GM12878 (cell line): ENCODE measurements around the gene MYH7B. TPM values are rescaled to one million over a fixed set of nuclear protein-coding genes. Genes with fewer than 3 reads are reported as not detected.

ENCODE experiments used
- ATAC-seq: fragments of 200-7000 bp; cut with Tn5 transposase; 3 replicates; pipeline ENCODE4 v1.9.1; 2020; ENCODE audit warnings: mild to moderate bottlenecking, moderate library complexity
- BruUV-seq: library from RNA; stranded (reverse); fragments of 400-500 nt; replicated peaks from 2 replicates; lab custom pipeline; 2021; lab: Mats Ljungman, UMichigan
- CTCF ChIA-PET: fragments of 300-600 bp; sonication (Branson Sonifier 250); formaldehyde crosslinking; extraction: SDS; loops from one replicate; lab custom pipeline; 2021; ENCODE audit warnings: inconsistent platforms; lab: Yijun Ruan, JAX
- POLR2A ChIA-PET: fragments of 350-600 bp; formaldehyde crosslinking; extraction: SDS; loops from one replicate; lab custom pipeline; 2021; ENCODE audit warnings: inconsistent platforms; lab: Charles Lee
- RAD21 ChIA-PET: fragments of 300-600 bp; sonication (Branson Sonifier 250); formaldehyde crosslinking; loops from one replicate; lab custom pipeline; 2023; ENCODE audit warnings: antibody characterized with exemption; ENCODE audit not compliant: unreplicated experiment; lab: Charles Lee
- SMC1A ChIA-PET: fragments of 300-600 bp; sonication (Branson Sonifier 250); formaldehyde crosslinking; loops from one replicate; lab custom pipeline; 2023; ENCODE audit not compliant: unreplicated experiment, uncharacterized antibody; lab: Charles Lee
- DNase-seq: peaks from one replicate; pipeline ENCODE4 v3.0.0-alpha.2; 2011; ENCODE audit warnings: low read depth, low spot score
- FAIRE-seq: peaks from 3 replicates; lab custom pipeline; 2011; peaks lifted over from hg19 to GRCh38; lab: Jason Lieb, UNC
- H2AFZ ChIP-seq: 2 replicates; pipeline ENCODE4 v1.6.0; 2011; ENCODE audit warnings: low read depth, low read length, control low read depth; ENCODE audit not compliant: control insufficient read depth
- H3K27ac ChIP-seq: 2 replicates; pipeline ENCODE4 v1.5.1; 2011; ENCODE audit warnings: control low read depth; ENCODE audit not compliant: control insufficient read depth, insufficient read depth
- H3K27me3 ChIP-seq, 2 experiments: replicated peaks in 1 of 2; 2 replicates each; pipeline versions ENCODE4 v1.6.0 to v1.6.1; 2011; ENCODE audit warnings: low read length in 1 of 2; ENCODE audit not compliant: control insufficient read depth in 2 of 2, insufficient read depth in 2 of 2
- H3K36me3 ChIP-seq, 2 experiments: 2 replicates each; pipeline ENCODE4 v1.5.1; 2011; ENCODE audit warnings: low read length in 1 of 2; ENCODE audit not compliant: control insufficient read depth in 2 of 2, insufficient read depth in 2 of 2
- H3K4me1 ChIP-seq: 2 replicates; pipeline ENCODE4 v1.6.1; 2011; ENCODE audit warnings: mild to moderate bottlenecking, low read length, moderate library complexity, mixed read lengths; ENCODE audit not compliant: control insufficient read depth, insufficient read depth
- H3K4me2 ChIP-seq: 2 replicates; pipeline ENCODE4 v1.6.0; 2011; ENCODE audit warnings: control low read depth; ENCODE audit not compliant: control insufficient read depth, insufficient read depth
- H3K4me3 ChIP-seq: fragments of 200-600 bp; sonication (generic); 2 replicates; pipeline ENCODE4 v1.5.1; 2016
- H3K79me2 ChIP-seq: 2 replicates; pipeline ENCODE4 v1.6.0; 2011; ENCODE audit warnings: low read length; ENCODE audit not compliant: control insufficient read depth, insufficient read depth
- H3K9ac ChIP-seq: 2 replicates; pipeline ENCODE4 v1.8.0; 2011; ENCODE audit warnings: low read length, control low read depth, mixed read lengths; ENCODE audit not compliant: control insufficient read depth, insufficient read depth
- H3K9me3 ChIP-seq: replicated peaks from 3 replicates; pipeline ENCODE4 v1.5.1; 2011; ENCODE audit warnings: mild to moderate bottlenecking, low read length; ENCODE audit not compliant: control insufficient read depth, insufficient read depth
- H4K20me1 ChIP-seq: 2 replicates; pipeline ENCODE4 v1.6.0; 2011; ENCODE audit not compliant: control insufficient read depth, insufficient read depth
- CHD1 ChIP-seq: IDR thresholded peaks from 2 replicates; pipeline ENCODE4 v1.6.1; 2012; ENCODE audit warnings: low read depth, low read length, improper control_type of control experiment
- CHD2 ChIP-seq: IDR thresholded peaks from 2 replicates; pipeline ENCODE4 v1.6.1; 2011; ENCODE audit warnings: low read depth, low read length, improper control_type of control experiment, borderline replicate concordance
- EGR1 ChIP-seq, 2 experiments: IDR thresholded peaks; 1 replicate in 1 of 2; 2 replicates in 1 of 2; pipeline ENCODE4 v1.6.1; 2011 to 2012; ENCODE audit warnings: low read depth in 2 of 2, low read length in 2 of 2, borderline replicate concordance in 1 of 2, mild to moderate bottlenecking in 1 of 2, moderate library complexity in 1 of 2
- FOXK2 ChIP-seq: fragments of 450-650 bp; IDR thresholded peaks from 2 replicates; pipeline ENCODE4 v1.6.1; 2017; ENCODE audit warnings: mild to moderate bottlenecking, moderate library complexity
- HSF1 ChIP-seq: fragments of 150-350 bp; IDR thresholded peaks from 2 replicates; pipeline ENCODE4 v1.6.1; 2014; ENCODE audit warnings: mild to moderate bottlenecking, low read depth, low read length
- KLF5 ChIP-seq: fragments of 450-650 bp; IDR thresholded peaks from 2 replicates; pipeline ENCODE4 v1.6.1; 2014; ENCODE audit warnings: mild to moderate bottlenecking; ENCODE audit not compliant: partially characterized antibody
- NBN ChIP-seq: fragments of 450-650 bp; IDR thresholded peaks from 2 replicates; pipeline ENCODE4 v1.6.1; 2016
- NKRF ChIP-seq: fragments of 450-650 bp; conservative IDR thresholded peaks from 2 replicates; pipeline ENCODE4 v1.6.1; 2017; ENCODE audit warnings: mild to moderate bottlenecking, moderate library complexity
- PBX3 ChIP-seq: IDR thresholded peaks from 2 replicates; pipeline ENCODE4 v1.6.1; 2011; ENCODE audit warnings: mild to moderate bottlenecking, low read depth, low read length, moderate library complexity; ENCODE audit not compliant: insufficient replicate concordance
- RBBP5 ChIP-seq: fragments of 200-600 bp; sonication (generic); conservative IDR thresholded peaks from 2 replicates; pipeline ENCODE4 v1.6.1; 2016
- SPI1 ChIP-seq: IDR thresholded peaks from 2 replicates; pipeline ENCODE4 v1.6.1; 2011; ENCODE audit warnings: low read depth, mild to moderate bottlenecking, low read length, moderate library complexity, borderline replicate concordance; ENCODE audit not compliant: insufficient read depth
- ZBTB4 ChIP-seq: fragments of 450-650 bp; formaldehyde crosslinking; IDR thresholded peaks from 2 replicates; pipeline ENCODE4 v1.4.0; 2022; ENCODE audit warnings: mild to moderate bottlenecking, moderate library complexity
- WGBS: methylation state at CpG from one replicate; pipeline ENCODE4 v1.1.6; 2016; ENCODE audit warnings: low lambda C conversion rate; ENCODE audit not compliant: insufficient replicate concordance, insufficient coverage; ENCODE audit errors: missing lambda C conversion rate; 5-methylcytosine and 5-hydroxymethylcytosine counted together
- in situ Hi-C: fragments of 300-500 bp; cut with MboI; formaldehyde crosslinking; loops from 9 replicates; pipeline ENCODE4 v1.14.3; 2018; ENCODE audit warnings: mixed read lengths
- intact Hi-C: fragments of 100-400 bp; cut with micrococcal nuclease; formaldehyde crosslinking; loops from one replicate; pipeline ENCODE4 v1.14.2; 2022; ENCODE audit not compliant: unreplicated experiment
- polyA plus RNA-seq, 11 experiments: library from polyadenylated mRNA; depleted of rRNA in 4 of 11; unstranded in 6 of 11; stranded (reverse) in 5 of 11; fragments of >200 nt; fragmentation: Nextera tagmentation in 4 of 11; fragmentation: Illumina TruSeq in 1 of 11; extraction: Ambion mirVana in 4 of 11; extraction: Trizol in 1 of 11; gene quantifications; 1 replicate in 1 of 11; 2 replicates in 10 of 11; pipeline versions ENCODE4 v1.2.1 to v1.2.3, GENCODE V29; 2011 to 2016; ENCODE audit warnings: inconsistent platforms in 2 of 11, missing spikeins in 2 of 11, low read depth in 1 of 11
- total RNA-seq, 4 experiments: library from RNA; depleted of rRNA in 3 of 4; stranded (reverse); fragments of >200 nt in 3 of 4; fragmentation: Illumina TruSeq in 1 of 4; extraction: Trizol in 1 of 4; gene quantifications; 2 replicates each; pipeline versions ENCODE4 v1.2.1 to v1.2.3, GENCODE V29; 2013 to 2021

The MYH7B gene
- total and polyA plus RNA-seq, 10 of the 15 experiments (the other 5 are each of a cell fraction or from before 2014, with no cell fraction given): 0.01 to 0.40 (median 0.20) TPM; not detected in 3

- Histone ChIP-seq H3K79me2 (no peaks in the 10 kb centered on the region), H4K20me1 (no peaks in the 10 kb centered on the region), H3K9ac (no peak overlapping the region), H3K36me3 (peaks cover 4 to 8% of the 10 kb centered on the region in 2 experiments; a peak in 3 of 4 replicates), H3K27ac (no peak overlapping the region), H2AFZ (no peak overlapping the region), H3K4me3 (no peak overlapping the region), H3K4me2 (no peak overlapping the region), H3K27me3 (no peaks in the 10 kb centered on the region), H3K9me3 (no peaks in the 10 kb centered on the region), H3K4me1 (no peaks in the 10 kb centered on the region)
- TF ChIP-seq SPI1: no peak
- TF ChIP-seq ZBTB4 (CRISPR knock-in tag): no peak
- TF ChIP-seq CHD1: no peak
- TF ChIP-seq RBBP5: no peak
- TF ChIP-seq FOXK2: no peak
- TF ChIP-seq PBX3: no peak
- no peak for TF ChIP-seq CHD2
- no peak for TF ChIP-seq EGR1 (IDR thresholded peaks at IDR 0.05; ENCODE audit: borderline replicate concordance in 1 of 2, low read depth in 2 of 2, low read length in 2 of 2)
- TF ChIP-seq HSF1: no peak
- no peak for TF ChIP-seq KLF5
- no peak for TF ChIP-seq NBN
- TF ChIP-seq NKRF: no peak
- ChIA-PET CTCF (no interaction called here), POLR2A (no interaction called here), RAD21 (no interaction called here), SMC1A (no interaction called here)
- in situ Hi-C loops (no loop called here), intact Hi-C loops (no loop called here)
- DNase-seq (no peak), ATAC-seq (no peak), FAIRE-seq (no peak)
- BruUV-seq: no TSS peak
- 40% methylated on average over 1 of the region's 1 CpG for WGBS
Measured at GRCh38 chr20:34925981-34926380, 29.7 kb upstream of the MYH7B start.
